ENCODE data around the gene CCDC190.

DNA sequence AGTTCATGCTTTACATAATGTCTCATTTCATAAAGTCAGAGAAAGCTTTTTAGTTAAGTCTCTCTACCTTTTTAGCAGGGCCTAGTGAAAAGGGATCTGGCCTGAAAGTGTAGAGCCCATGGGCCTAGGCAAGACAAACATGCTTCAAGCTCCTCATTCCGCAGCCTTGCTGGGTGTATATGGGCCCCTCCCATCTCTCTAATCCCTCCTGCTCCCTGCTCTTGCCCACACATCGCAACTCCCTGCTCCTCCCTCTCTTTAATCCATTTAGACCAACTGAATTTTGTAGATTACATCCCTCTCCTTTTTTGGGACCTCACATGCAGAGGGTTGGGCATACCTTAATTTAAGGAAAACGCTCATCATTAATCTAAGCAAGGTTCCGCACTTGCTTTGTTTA lies 42.3 kb upstream of the CCDC190 start:
- no peak for TF ChIP-seq YY1 (IDR thresholded peaks at IDR 0.05; ENCODE audit: insufficient read depth, insufficient read length)
- no peak for TF ChIP-seq SUZ12 (IDR thresholded peaks at IDR 0.05; ENCODE audit: extremely low read depth, insufficient read depth, insufficient read length)
